ENCODE results near the gene PRSS53.
"Not testable (repeated sequence)": the region's sequence is repeated elsewhere in the genome, so short reads cannot be mapped to it uniquely, and the experiment has no call there.

Gene PRSS53

DNA sequence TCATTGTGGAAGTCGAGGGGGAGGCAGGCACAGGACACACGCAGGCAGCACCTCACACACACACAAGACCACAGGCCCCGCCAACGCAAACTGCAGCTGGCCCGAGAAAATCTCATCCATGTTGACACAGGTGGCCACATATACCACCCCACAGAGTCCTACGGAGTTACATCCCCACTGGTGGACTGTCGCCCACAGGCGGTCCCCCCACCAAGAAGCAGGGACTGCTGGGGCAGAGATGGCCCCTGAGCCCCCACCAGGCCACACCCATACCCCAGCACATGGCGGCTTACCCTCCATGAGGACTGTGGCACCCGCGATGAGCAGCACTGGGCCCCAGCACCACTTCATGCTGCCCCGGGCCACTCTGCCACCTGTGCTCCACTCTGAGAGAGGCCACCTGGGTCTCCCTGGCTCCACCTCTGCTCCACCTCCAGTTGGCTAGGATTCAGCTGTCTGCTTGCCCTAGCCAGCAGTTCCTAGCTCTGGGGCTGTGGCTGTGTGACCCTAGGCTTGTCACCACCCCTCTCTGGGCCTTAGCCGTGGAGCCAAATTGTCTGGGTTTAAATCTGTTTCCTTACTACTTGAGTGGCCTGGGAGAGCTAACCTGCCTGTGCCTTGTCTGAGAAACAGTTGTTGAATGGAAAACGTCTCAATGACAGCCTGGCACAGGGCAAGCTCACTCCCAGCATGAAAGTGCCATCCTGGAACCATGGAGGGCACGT, at the start of gene PRSS53:
Gene PRSS53 (minus strand): TSS at position 485 of the 725 bp plus-strand sequence. CDS start 134 bp downstream, at position 351.
- DNase-seq, result no peak

DNA sequence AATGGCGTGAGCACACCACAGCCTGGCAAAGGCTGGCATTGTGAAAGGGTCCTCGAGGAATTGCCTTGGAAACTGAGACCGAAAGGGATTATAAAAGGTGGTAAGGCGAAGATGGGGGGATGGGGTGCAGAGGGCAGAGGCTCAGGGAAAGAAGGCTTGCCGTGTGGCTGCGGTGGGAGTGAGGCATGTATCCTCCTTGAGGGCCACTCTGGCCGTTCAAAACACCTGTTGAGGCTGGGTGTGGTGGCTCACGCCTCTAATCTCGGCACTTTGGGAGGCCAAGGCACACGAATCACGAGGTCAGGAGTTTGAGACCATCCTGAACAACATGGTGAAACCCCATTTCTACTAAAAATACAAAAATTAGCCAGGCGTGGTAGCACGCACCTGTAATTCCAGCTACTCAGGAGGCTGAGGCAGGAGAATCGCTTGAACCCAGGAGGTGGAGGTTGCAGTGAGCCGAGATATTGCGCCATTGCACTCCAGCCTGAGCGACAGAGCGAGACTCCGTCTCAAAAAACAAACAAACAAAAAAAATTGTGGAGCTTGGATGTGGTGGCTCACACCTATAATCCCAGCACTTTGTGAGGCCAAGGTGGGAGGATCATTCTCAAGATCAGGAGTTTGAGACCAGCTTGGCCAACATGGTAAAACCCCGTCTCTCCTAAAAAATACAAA, 48.2 kb upstream of the PRSS53 start:
- DNase-seq, result not testable (repeated sequence)

DNA sequence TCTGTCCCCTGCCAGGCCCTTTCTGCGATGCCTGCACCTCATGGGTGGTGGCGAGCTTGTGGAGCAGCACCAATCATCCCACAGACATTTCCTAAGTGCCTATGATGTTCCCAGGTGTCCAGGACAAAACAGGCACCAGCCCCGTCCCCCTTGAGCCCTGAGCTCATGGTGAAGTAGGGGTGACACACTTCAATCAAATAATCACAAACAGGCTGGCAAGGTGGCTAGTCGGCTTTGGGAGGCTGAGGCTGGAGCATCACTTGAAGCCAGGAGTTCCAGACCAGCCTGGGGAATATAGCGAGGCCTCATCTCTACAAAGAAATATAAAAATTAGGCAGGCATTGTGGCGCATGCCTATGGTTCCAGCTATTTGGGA, 47.5 kb upstream of the PRSS53 start:
- DNase-seq, result no peak

DNA sequence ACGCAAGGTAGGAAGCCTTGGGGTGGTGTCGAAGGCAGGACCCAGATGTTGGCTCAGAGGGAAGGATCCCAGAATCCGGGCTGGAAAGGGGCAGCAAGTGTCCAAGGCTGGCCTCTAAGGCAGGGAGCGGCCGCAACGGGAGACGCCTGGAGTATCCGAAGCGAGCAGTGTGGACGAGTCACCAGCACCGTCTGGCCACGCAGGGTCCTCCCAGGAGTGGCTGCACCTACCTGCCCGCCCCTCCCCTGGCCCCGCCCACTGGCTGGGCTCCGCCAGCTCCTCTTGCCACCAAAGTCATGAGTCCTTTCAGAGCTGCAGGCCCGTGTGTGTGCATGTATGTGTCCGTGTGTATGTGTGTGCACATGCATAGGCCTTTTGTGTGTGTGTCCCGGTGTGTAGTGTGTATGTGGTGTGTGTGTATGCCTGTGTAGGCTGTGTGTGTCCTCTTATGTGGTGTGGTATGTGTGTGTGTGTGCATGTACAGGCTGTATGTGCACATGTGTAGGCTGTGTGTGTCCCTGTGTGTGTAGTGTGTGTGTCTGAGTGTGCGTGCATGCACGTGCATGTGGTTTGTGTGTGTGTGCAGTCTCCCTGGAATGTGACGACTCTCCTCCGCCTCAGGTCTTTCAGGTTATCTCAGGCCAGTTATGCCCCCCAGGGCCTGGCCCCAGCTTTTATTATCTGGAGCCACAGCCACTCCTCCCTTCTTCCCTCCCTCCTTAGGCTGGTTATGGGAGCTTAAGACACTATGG, 47.0 kb upstream of the PRSS53 start, which contains the start of gene PRSS8:
Gene PRSS8 (minus strand): TSS at position 193 of the 752 bp plus-strand sequence. CDS start 229 bp downstream, outside the sequence.
- no peak for DNase-seq

DNA sequence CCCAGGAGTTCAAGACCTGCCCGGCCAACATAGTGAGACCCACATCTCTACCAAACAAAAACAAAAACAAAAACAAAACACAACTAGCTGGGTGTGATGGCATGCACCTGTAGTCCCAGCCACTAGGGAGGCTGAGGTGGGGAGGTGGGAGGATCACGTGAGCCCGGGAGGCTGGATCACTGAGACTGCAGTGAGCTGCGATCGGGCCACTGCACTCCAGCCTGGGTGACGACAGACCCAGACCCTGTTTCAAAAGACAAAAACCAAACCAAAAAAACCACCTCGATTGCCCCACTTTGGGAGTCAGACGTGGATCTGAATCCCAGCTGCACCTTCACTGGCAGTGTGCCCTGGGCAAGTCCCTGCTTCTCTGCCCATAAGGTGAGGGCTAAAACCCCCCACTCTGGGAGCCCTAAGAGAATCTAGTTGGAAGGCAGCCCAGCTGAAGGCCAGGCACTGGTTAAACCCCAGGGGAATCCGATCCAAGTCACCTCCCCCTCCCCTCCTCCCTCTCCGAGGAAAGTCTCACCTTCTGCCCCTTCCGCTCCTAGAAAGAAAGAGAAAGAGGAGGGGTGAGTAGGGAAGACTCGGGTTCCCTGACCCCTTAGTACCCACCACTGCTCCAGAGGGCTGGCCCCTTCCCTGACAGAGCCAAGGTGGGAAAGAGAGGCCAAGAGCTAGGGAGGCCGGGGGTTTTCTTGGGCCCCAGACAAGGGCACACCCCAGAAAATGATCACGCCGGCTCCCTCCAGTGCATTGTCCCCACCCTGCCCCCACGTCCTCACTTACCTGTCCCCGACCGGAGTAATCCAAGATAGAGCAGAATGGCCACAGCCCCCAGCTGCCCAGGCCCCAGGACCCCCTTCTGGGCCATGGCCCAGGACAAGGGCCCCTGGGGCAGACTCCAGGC, 46.1 kb upstream of the PRSS53 start:
- DNase-seq, result no peak

DNA sequence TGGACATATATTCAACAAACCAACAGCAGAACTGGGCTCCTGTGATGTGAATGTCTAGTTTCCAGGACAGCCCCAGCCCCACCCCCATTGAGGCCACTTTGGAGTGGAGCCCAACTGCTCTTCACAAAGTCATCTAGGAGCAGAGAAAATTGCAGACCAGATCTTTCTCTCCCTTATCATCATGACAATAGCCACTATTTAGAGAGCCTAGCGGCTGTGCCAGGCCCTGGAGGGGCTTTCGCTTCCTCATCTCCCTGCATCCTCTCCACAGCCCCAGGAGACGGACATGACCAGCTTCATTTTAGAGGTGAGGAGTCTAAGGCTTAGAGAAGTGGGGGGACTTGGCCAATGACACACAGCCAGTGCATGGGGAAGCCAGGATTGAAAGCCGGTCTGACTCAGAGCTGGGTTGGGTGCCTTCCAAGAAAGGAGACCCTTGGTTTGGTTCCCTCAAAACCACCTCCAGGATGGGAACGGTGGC, 45.4 kb upstream of the PRSS53 start:
- no peak for DNase-seq

DNA sequence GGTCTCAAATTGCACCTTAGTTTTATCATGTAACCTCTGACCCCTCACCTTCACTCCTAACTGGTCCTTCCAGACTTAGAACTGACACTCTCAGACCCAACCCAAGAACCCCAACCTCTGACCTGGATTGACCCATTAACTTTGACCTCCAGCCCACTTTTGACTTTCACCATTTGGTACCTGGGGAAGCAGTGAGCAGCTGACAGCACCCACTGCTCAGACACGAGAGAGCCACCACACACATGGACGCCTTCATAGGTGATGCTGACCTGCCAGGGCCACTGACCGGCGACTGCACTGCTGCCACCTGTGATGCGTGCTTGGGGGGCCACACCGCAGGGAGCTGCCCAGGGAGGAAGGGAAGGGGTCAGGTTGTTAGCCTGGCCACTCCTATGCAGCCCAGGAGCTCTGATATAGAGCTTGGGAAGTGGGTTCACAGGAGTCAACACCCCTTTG, 44.3 kb upstream of the PRSS53 start:
- no peak for DNase-seq

DNA sequence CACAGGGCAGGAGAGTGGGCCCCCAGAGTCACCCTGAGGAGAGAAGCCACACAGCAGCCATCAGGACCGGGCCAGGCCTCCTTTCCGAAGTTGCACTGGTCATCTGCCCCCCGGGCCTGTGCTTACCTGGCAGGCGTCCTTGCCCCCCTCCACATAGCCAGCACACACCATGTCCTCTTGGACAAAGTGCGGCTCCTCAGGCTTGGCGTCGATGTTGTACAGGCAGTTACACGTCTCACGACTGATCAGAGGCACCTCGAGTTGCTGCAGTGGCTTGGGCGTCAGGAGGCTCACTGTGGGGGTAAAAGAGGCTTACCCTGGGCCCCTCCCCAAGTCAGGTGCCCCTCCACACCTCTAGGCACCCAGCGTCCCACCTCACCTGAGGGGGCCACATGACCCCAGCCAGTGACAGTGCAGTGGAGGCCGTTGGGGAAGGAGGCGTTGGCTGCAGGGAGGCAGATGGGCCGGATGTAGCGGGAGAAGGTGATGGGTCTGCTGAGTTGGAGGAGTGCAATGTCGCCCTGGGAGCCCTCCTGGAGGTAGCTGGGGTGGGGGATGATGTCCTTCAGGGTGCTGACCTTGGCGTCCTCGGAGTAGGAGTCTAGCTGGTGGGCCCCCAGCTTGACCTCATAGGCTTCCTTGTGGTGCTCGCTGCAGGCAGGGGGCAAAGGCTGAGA, 43.7 kb upstream of the PRSS53 start:
- DNase-seq, result no peak

DNA sequence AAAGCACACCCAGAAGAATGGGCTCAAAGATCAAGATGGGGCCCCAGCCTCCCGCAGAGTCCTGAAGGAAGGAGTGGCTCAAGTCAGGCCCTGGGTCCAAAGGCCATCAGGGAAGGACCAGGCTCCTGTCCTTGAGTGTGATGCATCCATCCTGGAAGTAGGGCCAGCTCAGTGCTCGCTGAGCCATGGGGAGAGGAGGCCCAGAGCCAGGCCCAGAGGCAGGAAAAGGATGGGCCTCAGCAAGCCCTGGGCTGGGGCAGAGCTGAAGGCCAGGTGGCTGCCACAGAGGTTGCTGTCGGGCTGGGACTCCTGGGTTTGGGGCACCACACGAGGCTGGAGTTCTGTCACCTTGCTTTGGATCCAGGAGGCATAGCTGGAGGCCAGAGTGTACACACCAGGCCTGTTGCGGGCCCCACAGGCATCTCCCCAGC, 43.1 kb upstream of the PRSS53 start:
- DNase-seq, result no peak

DNA sequence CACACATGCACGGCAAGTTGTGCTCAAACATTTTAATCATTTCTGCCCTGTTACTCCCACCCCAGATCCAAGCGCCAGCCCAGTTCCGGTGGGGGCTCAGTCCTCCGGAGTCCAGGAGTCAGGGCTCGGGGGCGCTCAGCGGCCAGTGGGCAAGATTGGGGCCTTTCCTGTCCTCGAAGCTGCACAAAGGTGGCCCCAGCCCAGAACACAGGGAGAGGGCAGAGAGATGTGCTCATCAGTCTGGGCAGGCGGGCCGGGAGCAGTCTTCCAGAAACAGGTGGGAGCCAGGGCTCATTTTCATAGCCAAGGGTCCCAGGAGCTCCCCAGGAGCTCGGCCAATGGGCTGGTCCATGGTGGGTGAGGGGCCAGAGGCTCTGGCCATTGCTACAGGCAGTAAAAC, 42.7 kb upstream of the PRSS53 start:
- no peak for DNase-seq

DNA sequence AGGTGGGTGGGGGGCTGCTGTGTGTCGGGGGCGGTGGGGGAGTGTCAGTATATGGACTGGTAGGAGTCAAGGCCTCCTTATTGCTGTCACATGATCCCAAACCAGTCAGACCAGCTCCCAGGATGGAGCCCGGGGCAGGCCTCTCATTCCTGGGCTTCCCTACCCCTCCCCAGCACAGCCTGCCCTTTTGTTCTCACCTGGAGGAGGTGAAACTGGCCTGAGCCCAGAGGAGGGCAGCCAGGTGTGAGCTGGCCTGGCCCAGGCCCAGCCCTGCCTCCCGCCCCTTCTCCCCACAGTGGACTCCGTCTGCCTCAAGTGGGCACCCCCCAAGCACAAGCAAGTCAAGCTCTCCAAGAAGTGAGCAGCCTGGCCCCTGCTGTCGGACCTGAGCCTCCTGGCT, 42.2 kb upstream of the PRSS53 start:
- DNase-seq, result no peak

DNA sequence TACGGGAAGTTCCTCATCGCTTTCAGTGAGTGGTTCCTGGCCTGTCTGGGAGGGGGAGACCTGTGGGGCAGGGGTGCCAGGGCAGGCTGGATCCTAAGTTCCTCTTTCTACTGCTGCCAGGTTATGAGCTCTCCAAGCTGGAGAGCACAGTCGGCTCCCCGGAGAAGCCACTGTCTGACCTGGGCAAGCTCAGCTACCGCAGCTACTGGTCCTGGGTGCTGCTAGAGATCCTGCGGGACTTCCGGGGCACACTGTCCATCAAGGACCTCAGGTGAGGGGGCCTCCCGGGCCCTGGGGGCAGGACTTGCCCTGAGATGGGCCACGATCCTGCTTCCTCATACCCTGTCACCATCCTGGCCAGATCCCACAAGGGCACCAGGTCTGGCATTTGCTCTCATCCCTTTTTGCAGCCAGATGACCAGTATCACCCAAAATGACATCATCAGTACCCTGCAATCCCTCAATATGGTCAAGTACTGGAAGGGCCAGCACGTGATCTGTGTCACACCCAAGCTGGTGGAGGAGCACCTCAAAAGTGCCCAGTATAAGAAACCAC, 41.7 kb upstream of the PRSS53 start:
- no peak for DNase-seq

DNA sequence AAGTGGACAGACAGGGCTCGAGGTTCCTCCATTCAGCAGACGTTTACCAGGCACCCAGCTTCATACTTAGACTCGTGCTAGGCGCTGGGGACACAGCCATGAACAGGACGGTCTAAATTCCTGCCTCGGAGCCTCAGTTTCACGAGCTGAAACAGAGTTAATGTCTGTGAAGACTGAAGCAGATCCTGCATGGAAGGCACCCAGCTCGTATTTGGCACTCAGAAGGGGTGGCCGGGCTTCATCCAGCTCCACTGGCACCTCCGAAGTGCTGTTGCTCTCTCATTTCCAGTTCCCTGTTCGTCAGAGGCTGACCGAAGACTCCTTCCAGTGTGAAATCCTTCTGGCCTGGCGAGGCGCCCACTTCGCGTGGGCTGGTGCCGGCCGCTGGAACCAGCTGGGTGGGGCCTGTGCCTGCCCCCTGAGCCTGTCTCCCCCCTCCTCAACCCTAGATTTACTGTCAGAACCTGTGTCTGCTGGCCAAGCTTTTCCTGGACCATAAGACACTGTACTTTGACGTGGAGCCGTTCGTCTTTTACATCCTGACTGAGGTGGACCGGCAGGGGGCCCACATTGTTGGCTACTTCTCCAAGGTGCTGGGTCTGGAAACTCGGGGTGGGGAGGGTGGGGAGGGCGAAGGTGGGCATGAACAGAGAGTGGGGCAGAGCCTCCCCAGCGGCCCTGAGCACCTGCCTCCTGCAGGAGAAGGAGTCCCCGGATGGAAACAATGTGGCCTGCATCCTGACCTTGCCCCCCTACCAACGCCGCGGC, 41.0 kb upstream of the PRSS53 start:
- no peak for DNase-seq

DNA sequence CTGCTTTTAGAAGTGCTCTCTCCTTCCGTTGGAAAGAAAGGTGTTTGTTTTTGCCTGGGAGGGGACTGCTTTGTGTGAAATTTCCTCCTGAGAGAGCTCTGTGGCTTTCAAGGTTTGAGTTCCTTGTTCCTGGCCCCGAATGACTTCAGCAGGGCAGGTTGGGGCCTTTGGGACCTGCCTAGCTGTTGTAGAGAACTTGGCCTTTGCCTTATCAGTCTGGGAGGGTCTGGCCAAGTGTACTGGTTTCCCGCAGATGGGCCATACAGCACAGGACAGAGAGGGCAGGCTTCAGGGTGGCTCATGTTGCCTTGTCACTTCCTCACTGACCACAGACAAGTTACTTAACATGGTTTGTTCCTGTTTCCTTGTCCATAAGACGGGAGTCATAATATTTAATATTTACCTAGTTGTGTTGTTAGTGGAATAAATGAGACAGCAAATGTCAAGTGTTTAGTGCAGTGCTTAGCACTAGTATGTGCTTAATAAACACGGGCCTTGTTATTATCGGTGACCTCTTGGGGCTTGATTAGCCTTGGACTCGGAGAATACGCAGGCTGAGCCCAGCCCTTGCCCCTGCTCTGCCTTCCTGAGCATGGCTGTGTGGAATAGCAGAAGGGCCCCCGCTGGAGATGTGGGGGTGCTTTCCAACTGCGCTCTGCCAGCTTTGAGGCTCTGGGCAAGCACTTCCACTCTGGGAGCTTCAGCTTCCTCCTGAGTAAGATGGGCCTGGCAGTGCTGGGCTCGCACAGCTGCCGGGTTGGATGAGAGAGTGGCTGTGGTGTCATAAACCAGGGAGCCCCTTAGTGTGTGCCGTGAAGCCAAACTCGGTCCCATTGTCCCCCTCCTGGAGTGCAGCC, 40.2 kb upstream of the PRSS53 start:
- no peak for DNase-seq

DNA sequence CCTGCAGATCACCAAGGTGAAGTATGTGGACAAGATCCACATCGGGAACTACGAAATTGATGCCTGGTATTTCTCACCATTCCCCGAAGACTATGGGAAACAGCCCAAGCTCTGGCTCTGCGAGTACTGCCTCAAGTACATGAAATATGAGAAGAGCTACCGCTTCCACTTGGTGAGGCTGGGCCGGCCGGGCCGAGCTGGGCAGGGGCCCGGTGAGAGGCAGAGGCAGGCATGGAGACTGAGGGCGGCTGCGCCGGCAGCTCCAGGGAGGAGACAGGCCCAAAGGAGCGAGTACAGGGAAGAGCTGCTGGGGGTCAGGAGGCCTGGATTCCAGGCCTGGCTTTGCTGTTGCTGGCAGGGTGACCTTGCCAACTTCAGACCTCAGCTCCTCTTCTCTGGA, 38.4 kb upstream of the PRSS53 start:
- DNase-seq, result no peak

DNA sequence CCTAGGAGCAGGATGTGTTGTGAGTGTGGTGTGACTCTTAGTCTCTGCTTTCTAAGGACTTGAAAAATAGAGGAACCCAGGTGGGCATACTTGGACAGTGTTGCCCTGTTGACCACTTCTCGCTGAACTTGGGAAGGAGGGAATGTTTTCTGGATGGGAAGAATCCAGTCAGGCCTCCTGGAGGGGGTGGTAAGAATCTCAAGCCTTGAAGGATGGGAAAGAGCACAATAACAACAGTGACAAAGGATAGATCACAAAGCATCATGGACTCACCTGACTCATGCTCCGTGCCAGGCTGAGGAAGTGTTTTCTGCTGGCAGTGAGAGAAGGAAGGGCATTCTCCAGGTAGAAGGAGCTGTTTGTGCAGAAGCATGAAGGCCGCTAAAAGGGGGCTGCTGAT, 37.1 kb upstream of the PRSS53 start:
- no peak for DNase-seq

DNA sequence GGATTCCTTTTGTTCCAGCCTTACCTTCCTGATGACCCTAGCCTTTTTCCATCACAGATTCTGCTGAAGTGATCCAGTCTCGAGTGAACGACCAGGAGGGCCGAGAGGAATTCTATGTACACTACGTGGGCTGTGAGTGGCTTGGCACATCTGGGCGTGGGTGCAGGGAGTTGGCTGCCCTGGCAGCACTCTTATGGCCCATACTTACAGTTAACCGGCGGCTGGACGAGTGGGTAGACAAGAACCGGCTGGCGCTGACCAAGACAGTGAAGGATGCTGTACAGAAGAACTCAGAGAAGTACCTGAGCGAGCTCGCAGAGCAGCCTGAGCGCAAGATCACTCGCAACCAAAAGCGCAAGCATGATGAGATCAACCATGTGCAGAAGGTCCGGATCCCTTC, 31.4 kb upstream of the PRSS53 start:
- DNase-seq, result no peak

DNA sequence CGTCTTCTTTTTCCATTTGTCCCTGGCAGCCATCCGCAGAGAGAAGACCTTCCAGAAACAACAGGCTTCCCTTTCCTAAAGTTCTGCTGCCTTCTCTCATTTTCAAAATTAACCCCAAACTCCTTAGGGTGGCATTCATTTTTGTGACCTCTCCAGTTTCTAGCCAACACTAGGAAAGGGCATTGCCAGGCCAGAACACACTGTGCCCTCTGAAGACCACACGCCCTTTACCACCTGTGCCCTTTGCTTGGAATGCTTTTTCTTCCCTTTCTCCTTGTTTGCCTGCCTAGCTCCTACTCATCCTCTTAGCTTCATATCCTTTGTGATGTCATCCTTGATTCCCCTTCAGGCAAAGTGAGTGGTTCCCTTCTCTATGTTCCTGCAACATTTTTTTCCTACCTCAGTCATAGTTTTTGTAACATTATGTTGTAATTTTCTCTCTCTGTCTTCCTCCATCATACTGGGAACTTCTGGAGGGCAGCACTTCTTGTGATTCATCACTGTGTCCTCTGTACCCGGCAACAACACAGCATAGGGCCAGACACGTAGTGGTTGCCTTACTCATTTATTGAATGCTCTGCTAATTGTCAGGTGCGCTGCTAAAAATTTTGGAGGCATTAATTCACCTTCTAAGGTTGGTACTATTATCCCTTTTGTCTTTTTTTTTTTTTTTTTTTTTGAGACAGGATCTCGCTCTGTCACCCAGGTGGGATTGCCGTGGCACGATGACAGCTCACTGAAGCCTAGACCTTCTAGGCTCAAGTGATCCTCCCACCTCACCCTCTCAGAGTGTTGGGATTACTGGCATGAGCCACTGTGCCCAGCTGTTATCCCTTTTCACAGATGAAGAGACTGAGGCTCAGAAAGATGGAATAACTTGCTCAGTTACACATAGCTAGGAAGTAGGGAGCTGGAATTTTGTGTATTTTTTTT, 29.7 kb upstream of the PRSS53 start:
- no peak for DNase-seq
